ENCODE data around the gene OTX1. TPM values are rescaled to one million over a fixed set of nuclear protein-coding genes. Genes with fewer than 3 reads are reported as not detected.

The OTX1 gene
- polyA plus RNA-seq, 1 donor from 2014 or later = not detected

DNA sequence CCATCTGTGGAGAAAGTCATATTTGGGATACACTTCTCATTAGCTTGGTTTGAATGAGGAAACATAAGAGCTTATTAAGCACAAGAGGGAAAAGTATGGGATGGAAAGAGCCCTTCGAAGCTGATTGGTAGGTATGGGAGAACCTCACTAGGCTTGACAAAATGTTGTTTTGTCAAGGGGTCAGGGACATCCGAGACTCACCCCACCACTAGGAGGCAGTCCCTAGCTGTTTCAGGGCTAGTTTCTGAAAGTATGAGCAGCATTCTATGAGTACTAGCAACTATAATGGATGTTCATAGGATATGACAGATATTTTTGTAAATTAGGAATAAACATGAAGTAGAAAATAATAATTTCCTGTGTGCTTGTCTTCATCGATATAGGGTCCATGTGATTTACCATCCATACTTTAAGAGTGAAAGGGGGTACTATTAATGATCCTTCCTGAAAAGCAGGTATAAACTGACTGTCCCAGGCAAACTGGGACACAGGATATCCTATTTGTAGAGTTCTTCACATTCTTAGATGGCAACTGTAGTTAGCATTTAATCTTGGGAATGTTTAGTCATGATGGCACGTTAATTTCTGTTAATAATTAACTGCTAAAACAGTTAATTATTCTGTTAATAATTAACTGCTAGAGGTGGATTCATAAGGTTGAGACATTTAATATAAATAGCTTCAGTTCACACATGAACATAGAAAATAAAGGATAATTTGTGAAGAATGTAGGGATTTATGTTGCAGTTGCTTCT, 28.4 kb downstream of the OTX1 start:
- Histone ChIP-seq H3K9me2 (ENCODE audit: insufficient read depth, low read length) (no peaks in the 10 kb centered on the region), H3K9me3 (ENCODE audit: low read length) (no peaks in the 10 kb centered on the region)

DNA sequence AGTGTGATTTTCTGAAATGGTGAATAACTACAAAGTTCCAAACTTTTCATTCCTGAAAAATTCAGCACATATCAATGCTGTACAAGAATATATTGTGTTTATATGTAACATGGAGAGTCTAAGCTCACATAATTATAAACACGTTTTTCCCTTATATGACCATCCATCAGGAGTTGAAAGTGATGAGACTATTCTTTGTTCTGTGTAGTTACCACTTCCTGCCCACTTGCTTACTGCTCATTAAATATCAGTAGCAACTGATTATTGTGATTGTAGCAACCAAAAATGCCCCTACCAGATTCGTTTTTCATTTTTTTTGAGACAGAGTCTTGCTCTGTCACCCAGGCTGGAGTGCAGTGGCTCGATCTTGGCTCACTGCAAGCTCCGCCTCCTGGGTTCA, 30.8 kb downstream of the OTX1 start:
- no peak for TF ChIP-seq POLR2AphosphoS5 (IDR thresholded peaks at IDR 0.05)
- TF ChIP-seq MXI1 (conservative IDR thresholded peaks at IDR 0.05; ENCODE audit: poor library complexity, severe bottlenecking) = no peak
- no peak for TF ChIP-seq SMC3 (conservative IDR thresholded peaks at IDR 0.05; ENCODE audit: poor library complexity)
- TF ChIP-seq, protein P1, sequence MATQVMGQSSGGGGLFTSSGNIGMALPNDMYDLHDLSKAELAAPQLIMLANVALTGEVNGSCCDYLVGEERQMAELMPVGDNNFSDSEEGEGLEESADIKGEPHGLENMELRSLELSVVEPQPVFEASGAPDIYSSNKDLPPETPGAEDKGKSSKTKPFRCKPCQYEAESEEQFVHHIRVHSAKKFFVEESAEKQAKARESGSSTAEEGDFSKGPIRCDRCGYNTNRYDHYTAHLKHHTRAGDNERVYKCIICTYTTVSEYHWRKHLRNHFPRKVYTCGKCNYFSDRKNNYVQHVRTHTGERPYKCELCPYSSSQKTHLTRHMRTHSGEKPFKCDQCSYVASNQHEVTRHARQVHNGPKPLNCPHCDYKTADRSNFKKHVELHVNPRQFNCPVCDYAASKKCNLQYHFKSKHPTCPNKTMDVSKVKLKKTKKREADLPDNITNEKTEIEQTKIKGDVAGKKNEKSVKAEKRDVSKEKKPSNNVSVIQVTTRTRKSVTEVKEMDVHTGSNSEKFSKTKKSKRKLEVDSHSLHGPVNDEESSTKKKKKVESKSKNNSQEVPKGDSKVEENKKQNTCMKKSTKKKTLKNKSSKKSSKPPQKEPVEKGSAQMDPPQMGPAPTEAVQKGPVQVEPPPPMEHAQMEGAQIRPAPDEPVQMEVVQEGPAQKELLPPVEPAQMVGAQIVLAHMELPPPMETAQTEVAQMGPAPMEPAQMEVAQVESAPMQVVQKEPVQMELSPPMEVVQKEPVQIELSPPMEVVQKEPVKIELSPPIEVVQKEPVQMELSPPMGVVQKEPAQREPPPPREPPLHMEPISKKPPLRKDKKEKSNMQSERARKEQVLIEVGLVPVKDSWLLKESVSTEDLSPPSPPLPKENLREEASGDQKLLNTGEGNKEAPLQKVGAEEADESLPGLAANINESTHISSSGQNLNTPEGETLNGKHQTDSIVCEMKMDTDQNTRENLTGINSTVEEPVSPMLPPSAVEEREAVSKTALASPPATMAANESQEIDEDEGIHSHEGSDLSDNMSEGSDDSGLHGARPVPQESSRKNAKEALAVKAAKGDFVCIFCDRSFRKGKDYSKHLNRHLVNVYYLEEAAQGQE (IDR thresholded peaks at IDR 0.05; ENCODE audit: borderline replicate concordance) = no peak
- no peak for TF ChIP-seq RAD21 (conservative IDR thresholded peaks at IDR 0.05)
- TF ChIP-seq TAF1 (IDR thresholded peaks at IDR 0.05; ENCODE audit: low read depth) = no peak
- TF ChIP-seq, protein P2, sequence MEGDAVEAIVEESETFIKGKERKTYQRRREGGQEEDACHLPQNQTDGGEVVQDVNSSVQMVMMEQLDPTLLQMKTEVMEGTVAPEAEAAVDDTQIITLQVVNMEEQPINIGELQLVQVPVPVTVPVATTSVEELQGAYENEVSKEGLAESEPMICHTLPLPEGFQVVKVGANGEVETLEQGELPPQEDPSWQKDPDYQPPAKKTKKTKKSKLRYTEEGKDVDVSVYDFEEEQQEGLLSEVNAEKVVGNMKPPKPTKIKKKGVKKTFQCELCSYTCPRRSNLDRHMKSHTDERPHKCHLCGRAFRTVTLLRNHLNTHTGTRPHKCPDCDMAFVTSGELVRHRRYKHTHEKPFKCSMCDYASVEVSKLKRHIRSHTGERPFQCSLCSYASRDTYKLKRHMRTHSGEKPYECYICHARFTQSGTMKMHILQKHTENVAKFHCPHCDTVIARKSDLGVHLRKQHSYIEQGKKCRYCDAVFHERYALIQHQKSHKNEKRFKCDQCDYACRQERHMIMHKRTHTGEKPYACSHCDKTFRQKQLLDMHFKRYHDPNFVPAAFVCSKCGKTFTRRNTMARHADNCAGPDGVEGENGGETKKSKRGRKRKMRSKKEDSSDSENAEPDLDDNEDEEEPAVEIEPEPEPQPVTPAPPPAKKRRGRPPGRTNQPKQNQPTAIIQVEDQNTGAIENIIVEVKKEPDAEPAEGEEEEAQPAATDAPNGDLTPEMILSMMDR (IDR thresholded peaks at IDR 0.05; ENCODE audit: poor library complexity, severe bottlenecking) = no peak
- no peak for TF ChIP-seq EP300 (conservative IDR thresholded peaks at IDR 0.05; ENCODE audit: poor library complexity, severe bottlenecking)
- Histone ChIP-seq H3K36me3 (ENCODE audit: insufficient read depth, low read length) (no peaks in the 10 kb centered on the region), H3K4me2 (ENCODE audit: low read length) (no peak overlapping the region), H2AFZ (ENCODE audit: low read depth, low read length) (no peak overlapping the region), H3K9me2 (ENCODE audit: insufficient read depth, low read length) (no peaks in the 10 kb centered on the region), H3K27me3 (ENCODE audit: insufficient read depth, low read depth, low read length) (no peaks in the 10 kb centered on the region), H3K9me3 (ENCODE audit: low read length) (no peaks in the 10 kb centered on the region), H3K4me3 (ENCODE audit: low read length) (no peak overlapping the region), H3K9ac (ENCODE audit: low read length) (no peak overlapping the region), H3K79me2 (replicated peaks; ENCODE audit: insufficient read depth, low read length) (no peaks in the 10 kb centered on the region), H3F3A (ENCODE audit: insufficient read depth, low read length, poor library complexity, severe bottlenecking) (no peaks in the 10 kb centered on the region), H4K20me1 (ENCODE audit: insufficient read depth) (no peaks in the 10 kb centered on the region), H3K27ac (ENCODE audit: low read length) (no peak overlapping the region)

More for the DNA sequence above, 28.4 kb downstream of the OTX1 start:
- H3K36me3 ChIP-seq (ENCODE audit: insufficient read depth, low read length) = no peaks in the 10 kb centered on the region
- no peaks in the 10 kb centered on the region for H4K20me1 ChIP-seq (ENCODE audit: insufficient read depth)
- H3K79me2 ChIP-seq (replicated peaks; ENCODE audit: insufficient read depth, low read length) = no peaks in the 10 kb centered on the region
- H3F3A ChIP-seq (ENCODE audit: insufficient read depth, low read length, poor library complexity, severe bottlenecking) = no peaks in the 10 kb centered on the region
- no peak overlapping the region for H3K9ac ChIP-seq (ENCODE audit: low read length)
- H3K27ac ChIP-seq (ENCODE audit: low read length) = no peak overlapping the region
- TF ChIP-seq, protein P2 (IDR thresholded peaks at IDR 0.05; ENCODE audit: poor library complexity, severe bottlenecking) = no peak
- TF ChIP-seq, protein P1 (IDR thresholded peaks at IDR 0.05; ENCODE audit: borderline replicate concordance) = no peak
- TF ChIP-seq SMC3 (conservative IDR thresholded peaks at IDR 0.05; ENCODE audit: poor library complexity) = no peak
- no peak for TF ChIP-seq POLR2AphosphoS5 (IDR thresholded peaks at IDR 0.05)
- TF ChIP-seq RAD21 (conservative IDR thresholded peaks at IDR 0.05) = no peak
- TF ChIP-seq TAF1 (IDR thresholded peaks at IDR 0.05; ENCODE audit: low read depth) = no peak
- no peak for TF ChIP-seq MXI1 (conservative IDR thresholded peaks at IDR 0.05; ENCODE audit: poor library complexity, severe bottlenecking)
- TF ChIP-seq EP300 (conservative IDR thresholded peaks at IDR 0.05; ENCODE audit: poor library complexity, severe bottlenecking) = no peak
- TF ChIP-seq EZH2 (IDR thresholded peaks at IDR 0.05; ENCODE audit: borderline replicate concordance, insufficient read depth, low read length, poor library complexity, severe bottlenecking) = no peak
- H2AFZ ChIP-seq (ENCODE audit: low read depth, low read length) = no peak overlapping the region
- no peaks in the 10 kb centered on the region for H3K27me3 ChIP-seq (ENCODE audit: insufficient read depth, low read depth, low read length)
- H3K4me2 ChIP-seq (ENCODE audit: low read length) = no peak overlapping the region
- H3K4me3 ChIP-seq (ENCODE audit: low read length) = no peak overlapping the region
